Measurements from ENCODE around the gene UBL7. TPM values are rescaled to one million over a fixed set of nuclear protein-coding genes. Genes with fewer than 3 reads are reported as not detected.
A peak's percentile ranks its signal among the peaks of the same experiment; 100 is the strongest.

Gene UBL7
- total RNA-seq, 2 experiments from 2014 or later: 55.9 to 60.9 TPM

- ATAC-seq (no peak), DNase-seq (no peak)
- Mint-ChIP-seq H3K27ac (no peak overlapping the region), H3K27me3 (no peaks in the 10 kb centered on the region), H3K9me3 (ENCODE audit: low read depth) (no peaks in the 10 kb centered on the region), H3K36me3 (peaks cover 8% of the 10 kb centered on the region), H3K4me3 (no peak overlapping the region), H3K4me1 (peaks cover 52% of the 10 kb centered on the region)
- CTCF ChIA-PET: interaction anchor here (1.2 to 1.3 kb wide), 2 partner anchors 12 to 19 kb away, joined by 3 to 6 read pairs; partner anchors contain the start of gene SEMA7A
Measured at GRCh38 chr15:74422265-74422651, 38.7 kb downstream of the UBL7 start.

- no peaks in the 10 kb centered on the region for H3K27me3 Mint-ChIP-seq
- DNase-seq (no peak), ATAC-seq (no peak)
- CTCF ChIA-PET: interaction anchor here (1.2 to 1.3 kb wide), 2 partner anchors 13 to 19 kb away, joined by 3 to 6 read pairs; partner anchors contain the start of gene SEMA7A
- H3K27ac Mint-ChIP-seq: peak overlapping the region; percentile 27
- no peaks in the 10 kb centered on the region for H3K9me3 Mint-ChIP-seq (ENCODE audit: low read depth)
- peaks cover 7% of the 10 kb centered on the region for H3K36me3 Mint-ChIP-seq
- no peak overlapping the region for H3K4me3 Mint-ChIP-seq
- peaks cover 55% of the 10 kb centered on the region for H3K4me1 Mint-ChIP-seq
Measured at GRCh38 chr15:74421302-74422245, 39.4 kb downstream of the UBL7 start.

GRCh38 chr15:74420193-74420905 lies 40.6 kb downstream of the UBL7 start:
- H3K27me3 Mint-ChIP-seq: no peaks in the 10 kb centered on the region
- peak overlapping the region; percentile 81 for H3K27ac Mint-ChIP-seq
- peaks cover 8% of the 10 kb centered on the region for H3K36me3 Mint-ChIP-seq
- CTCF ChIA-PET: interaction anchor here (1.1 to 2.4 kb wide), 5 partner anchors 9 to 38 kb away, joined by 3 to 13 read pairs (median 7); no protein-coding TSS in a partner anchor
- H3K4me3 Mint-ChIP-seq: no peak overlapping the region
- peak; percentile 54 for DNase-seq
- ATAC-seq: peak; percentile 74
- no peaks in the 10 kb centered on the region for H3K9me3 Mint-ChIP-seq (ENCODE audit: low read depth)
- H3K4me1 Mint-ChIP-seq: peaks cover 60% of the 10 kb centered on the region

GRCh38 chr15:74419432-74419831 lies 41.5 kb downstream of the UBL7 start:
- no peak for ATAC-seq
- DNase-seq: no peak
- peaks cover 11% of the 10 kb centered on the region for H3K36me3 Mint-ChIP-seq
- peak overlapping the region; percentile 81 for H3K27ac Mint-ChIP-seq
- peaks cover 65% of the 10 kb centered on the region for H3K4me1 Mint-ChIP-seq
- H3K27me3 Mint-ChIP-seq: no peaks in the 10 kb centered on the region
- H3K4me3 Mint-ChIP-seq: no peak overlapping the region
- no peaks in the 10 kb centered on the region for H3K9me3 Mint-ChIP-seq (ENCODE audit: low read depth)
- CTCF ChIA-PET: interaction anchor here (1.2 to 2.4 kb wide), 4 partner anchors 10 to 37 kb away, joined by 3 to 13 read pairs (median 8); no protein-coding TSS in a partner anchor

GRCh38 chr15:74418575-74419338 lies 42.2 kb downstream of the UBL7 start:
- CTCF ChIA-PET: interaction anchor here (0.8 to 2.4 kb wide), 6 partner anchors 10 to 44 kb away, joined by 3 to 13 read pairs (median 3); no protein-coding TSS in a partner anchor
- Mint-ChIP-seq H3K9me3 (ENCODE audit: low read depth) (no peaks in the 10 kb centered on the region), H3K27me3 (no peaks in the 10 kb centered on the region), H3K27ac (peak overlapping the region; percentile 81), H3K4me3 (no peak overlapping the region), H3K4me1 (peaks cover 62% of the 10 kb centered on the region), H3K36me3 (peaks cover 16% of the 10 kb centered on the region)
- ATAC-seq (no peak), DNase-seq (no peak)

GRCh38 chr15:74417670-74418069 lies 43.3 kb downstream of the UBL7 start:
- Mint-ChIP-seq H3K4me1 (peaks cover 56% of the 10 kb centered on the region), H3K36me3 (peaks cover 16% of the 10 kb centered on the region), H3K27me3 (no peaks in the 10 kb centered on the region), H3K27ac (no peak overlapping the region), H3K9me3 (ENCODE audit: low read depth) (no peaks in the 10 kb centered on the region), H3K4me3 (no peak overlapping the region)
- no peak for ATAC-seq
- CTCF ChIA-PET: interaction anchor here (1.5 kb wide), 1 partner anchor 35 kb away, joined by 5 read pairs; no protein-coding TSS in a partner anchor
- DNase-seq: no peak

- CTCF ChIA-PET: interaction anchor here (1.5 kb wide), 1 partner anchor 35 kb away, joined by 5 read pairs; no protein-coding TSS in a partner anchor
- Mint-ChIP-seq H3K27ac (peak overlapping the region; percentile 40), H3K9me3 (ENCODE audit: low read depth) (no peaks in the 10 kb centered on the region), H3K4me1 (peaks cover 55% of the 10 kb centered on the region), H3K36me3 (peaks cover 17% of the 10 kb centered on the region), H3K27me3 (no peaks in the 10 kb centered on the region), H3K4me3 (no peak overlapping the region)
- no peak for DNase-seq
- ATAC-seq: no peak
Measured at GRCh38 chr15:74417225-74417624, 43.7 kb downstream of the UBL7 start.

GRCh38 chr15:74415966-74416916 lies 44.7 kb downstream of the UBL7 start:
- Mint-ChIP-seq H3K27me3 (no peaks in the 10 kb centered on the region), H3K4me3 (no peak overlapping the region), H3K4me1 (peaks cover 49% of the 10 kb centered on the region), H3K27ac (peak overlapping the region; percentile 21), H3K36me3 (peaks cover 21% of the 10 kb centered on the region), H3K9me3 (ENCODE audit: low read depth) (no peaks in the 10 kb centered on the region)
- no peak for DNase-seq
- ATAC-seq: no peak
- CTCF ChIA-PET: interaction anchor here (1.5 kb wide), 1 partner anchor 34 kb away, joined by 5 read pairs; no protein-coding TSS in a partner anchor

- no peaks in the 10 kb centered on the region for H3K27me3 Mint-ChIP-seq
- H3K9me3 Mint-ChIP-seq (ENCODE audit: low read depth): no peaks in the 10 kb centered on the region
- peaks cover 35% of the 10 kb centered on the region for H3K4me1 Mint-ChIP-seq
- H3K4me3 Mint-ChIP-seq: no peak overlapping the region
- DNase-seq (no peak), ATAC-seq (peak; percentile 43)
- H3K36me3 Mint-ChIP-seq: peaks cover 25% of the 10 kb centered on the region
- H3K27ac Mint-ChIP-seq: peak overlapping the region; percentile 21
- CTCF ChIA-PET: no interaction called here
Measured at GRCh38 chr15:74414603-74415338, 46.2 kb downstream of the UBL7 start.

- ATAC-seq (no peak), DNase-seq (no peak)
- H3K36me3 Mint-ChIP-seq: peaks cover 25% of the 10 kb centered on the region
- H3K4me1 Mint-ChIP-seq: peaks cover 30% of the 10 kb centered on the region
- no peaks in the 10 kb centered on the region for H3K9me3 Mint-ChIP-seq (ENCODE audit: low read depth)
- no peak overlapping the region for H3K4me3 Mint-ChIP-seq
- CTCF ChIA-PET: no interaction called here
- no peaks in the 10 kb centered on the region for H3K27me3 Mint-ChIP-seq
- peak overlapping the region; percentile 24 for H3K27ac Mint-ChIP-seq
Measured at GRCh38 chr15:74414081-74414580, 46.8 kb downstream of the UBL7 start.

- peaks cover 25% of the 10 kb centered on the region for H3K36me3 Mint-ChIP-seq
- no peaks in the 10 kb centered on the region for H3K9me3 Mint-ChIP-seq (ENCODE audit: low read depth)
- H3K27me3 Mint-ChIP-seq: no peaks in the 10 kb centered on the region
- H3K4me3 Mint-ChIP-seq: no peak overlapping the region
- ATAC-seq: no peak
- CTCF ChIA-PET: interaction anchor here (1.0 to 1.4 kb wide), 3 partner anchors 10 to 19 kb away, joined by 3 to 4 read pairs (median 3); no protein-coding TSS in a partner anchor
- DNase-seq: no peak
- H3K4me1 Mint-ChIP-seq: peaks cover 27% of the 10 kb centered on the region
- peak overlapping the region; percentile 10 for H3K27ac Mint-ChIP-seq
Measured at GRCh38 chr15:74413350-74414080, 47.4 kb downstream of the UBL7 start.
